CD4-positive, alpha-beta memory T cell (primary cell): Measurements from ENCODE around the gene PREPL. TPM values are rescaled to one million over a fixed set of nuclear protein-coding genes. Genes with fewer than 3 reads are reported as not detected.

ENCODE experiments used
- CTCF ChIA-PET: fragments of 350-600 bp; sonication (Branson Sonifier 250); formaldehyde crosslinking; loops from one replicate; lab custom pipeline; 2021; ENCODE audit warnings: inconsistent platforms; ENCODE audit not compliant: partially characterized antibody; lab: Charles Lee
- POLR2A ChIA-PET: fragments of 350-600 bp; sonication (Branson Sonifier 250); formaldehyde crosslinking; loops from one replicate; lab custom pipeline; 2021; ENCODE audit not compliant: partially characterized antibody; lab: Charles Lee
- DNase-seq, 5 donors: peaks; one replicate each; pipeline versions ENCODE4 v3.0.0 to v3.0.0-alpha.2; 2020 to 2022; ENCODE audit warnings: mixed read lengths in 1 of 5
- H3K27ac ChIP-seq: one replicate; pipeline ENCODE4 v1.7.0; 2013; ENCODE audit warnings: low read depth, low read length
- H3K27me3 ChIP-seq: 2 replicates; pipeline ENCODE4 v1.7.0; 2013; ENCODE audit warnings: mild to moderate bottlenecking, low read length, moderate library complexity; ENCODE audit not compliant: insufficient read depth
- H3K36me3 ChIP-seq: 2 replicates; pipeline ENCODE4 v1.7.0; 2013; ENCODE audit warnings: mild to moderate bottlenecking, low read length, moderate library complexity; ENCODE audit not compliant: insufficient read depth
- H3K4me1 ChIP-seq: 2 replicates; pipeline ENCODE4 v1.7.0; 2013; ENCODE audit warnings: mild to moderate bottlenecking, low read length, moderate library complexity; ENCODE audit not compliant: insufficient read depth
- H3K4me3 ChIP-seq, 2 donors: one replicate each; pipeline ENCODE4 v1.7.0; 2013; ENCODE audit warnings: low read length in 2 of 2, mild to moderate bottlenecking in 1 of 2
- H3K9me3 ChIP-seq, 2 donors: one replicate each; pipeline ENCODE4 v1.7.0; 2013; ENCODE audit warnings: low read length in 2 of 2, control low read depth in 1 of 2; ENCODE audit not compliant: control insufficient read depth in 1 of 2
- H3K27ac Mint-ChIP-seq, 7 donors: one replicate each; pipeline ENCODE4 v1.8.0; 2020 to 2021; ENCODE audit warnings: mixed read lengths in 7 of 7, mild to moderate bottlenecking in 6 of 7, inconsistent platforms in 3 of 7, moderate library complexity in 3 of 7
- H3K27me3 Mint-ChIP-seq, 2 donors: one replicate each; pipeline ENCODE4 v1.8.0; 2020 to 2021; ENCODE audit warnings: mixed read lengths in 2 of 2
- H3K36me3 Mint-ChIP-seq, 2 donors: one replicate each; pipeline ENCODE4 v1.8.0; 2020 to 2021; ENCODE audit warnings: mixed read lengths in 2 of 2, inconsistent platforms in 1 of 2, mild to moderate bottlenecking in 1 of 2
- H3K4me1 Mint-ChIP-seq, 4 donors: one replicate each; pipeline ENCODE4 v1.8.0; 2020 to 2021; ENCODE audit warnings: mixed read lengths in 4 of 4, mild to moderate bottlenecking in 1 of 4
- H3K4me3 Mint-ChIP-seq, 8 donors: one replicate each; pipeline ENCODE4 v1.8.0; 2020 to 2021; ENCODE audit warnings: mixed read lengths in 8 of 8, mild to moderate bottlenecking in 7 of 8, moderate library complexity in 6 of 8, inconsistent platforms in 3 of 8
- H3K9me3 Mint-ChIP-seq, 8 donors: one replicate each; pipeline ENCODE4 v1.8.0; 2020 to 2021; ENCODE audit warnings: mixed read lengths in 8 of 8, mild to moderate bottlenecking in 5 of 8, inconsistent platforms in 3 of 8, moderate library complexity in 1 of 8
- intact Hi-C: fragments of 100-400 bp; cut with micrococcal nuclease; formaldehyde crosslinking; loops from one replicate; pipeline ENCODE4 v1.15.1; 2023
- polyA plus RNA-seq, 2 donors: library from polyadenylated mRNA; unstranded; fragments of 300-500 nt; fragmentation: Illumina TruSeq; gene quantifications; one replicate each; pipeline ENCODE4 v1.2.3, GENCODE V29; 2021
- total RNA-seq, 2 experiments: library from RNA; stranded (reverse); gene quantifications; one replicate each; pipeline ENCODE4 v1.2.3, GENCODE V29; 2021

PREPL gene
- total and polyA plus RNA-seq, 4 experiments from 2014 or later: 19.6 to 42.8 (median 29.8) TPM

DNA sequence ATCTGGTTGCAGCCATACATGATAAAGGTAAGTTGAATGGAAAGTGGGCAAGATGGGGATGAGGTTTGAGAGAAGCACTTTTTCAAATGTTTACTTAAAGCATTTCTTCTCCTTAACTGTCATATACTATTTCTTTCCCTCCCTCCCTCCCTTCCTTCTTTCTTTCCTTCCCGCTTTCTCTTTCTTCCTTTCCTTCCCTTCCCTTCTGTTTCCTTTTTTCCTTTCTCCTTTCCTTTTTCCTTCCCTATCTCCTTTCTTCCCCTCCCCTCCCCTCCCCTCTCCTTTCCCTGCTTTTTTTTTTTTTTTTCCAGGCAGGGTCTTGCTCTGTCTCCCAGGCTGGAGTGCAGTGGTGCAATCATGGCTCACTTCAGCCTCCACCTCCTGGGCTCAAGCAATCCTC lies 80.4 kb downstream of the PREPL start:
- no peaks in the 10 kb centered on the region for H3K36me3 ChIP-seq
- Mint-ChIP-seq H3K36me3 (no peaks in the 10 kb centered on the region), H3K9me3 (no peaks in the 10 kb centered on the region), H3K27me3 (peaks cover 0 to 5% of the 10 kb centered on the region in 2 donors), H3K4me1 (no peaks in the 10 kb centered on the region), H3K27ac (no peak overlapping the region), H3K4me3 (no peak overlapping the region)
- no peaks in the 10 kb centered on the region for H3K9me3 ChIP-seq
- H3K4me1 ChIP-seq: no peaks in the 10 kb centered on the region
- H3K4me3 ChIP-seq: no peak overlapping the region
- no peak for DNase-seq
- intact Hi-C loops: no loop called here
- H3K27ac ChIP-seq: no peak overlapping the region
- ChIA-PET POLR2A (no interaction called here), CTCF (interaction anchor here (0.7 kb wide), 1 partner anchor 30 kb away, joined by 3 read pairs; no protein-coding TSS in a partner anchor)
- H3K27me3 ChIP-seq: no peaks in the 10 kb centered on the region

DNA sequence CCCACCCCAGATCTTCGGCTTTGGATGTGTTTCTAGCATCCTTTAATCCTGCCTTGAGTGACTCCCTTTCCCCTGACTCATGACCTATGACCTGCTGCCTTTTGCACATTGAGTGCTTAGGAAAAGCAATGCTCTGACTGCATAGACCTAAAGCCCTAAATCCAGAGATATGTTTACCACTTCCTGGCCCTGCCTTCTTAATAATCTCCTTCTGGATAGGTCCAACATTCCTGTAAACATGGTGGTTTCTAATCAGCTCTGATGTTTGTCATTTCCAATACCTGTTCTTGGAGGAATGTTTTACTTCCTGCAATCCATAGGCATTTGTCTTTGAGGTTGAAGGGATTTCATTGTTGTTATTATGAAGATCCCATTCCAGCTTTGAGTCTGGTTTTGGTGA lies 83.8 kb downstream of the PREPL start:
- CTCF ChIA-PET: interaction anchor here (1.0 kb wide), 1 partner anchor 202 kb away, joined by 3 read pairs; no protein-coding TSS in a partner anchor
- Mint-ChIP-seq H3K27ac (no peak overlapping the region), H3K36me3 (no peaks in the 10 kb centered on the region)

DNA sequence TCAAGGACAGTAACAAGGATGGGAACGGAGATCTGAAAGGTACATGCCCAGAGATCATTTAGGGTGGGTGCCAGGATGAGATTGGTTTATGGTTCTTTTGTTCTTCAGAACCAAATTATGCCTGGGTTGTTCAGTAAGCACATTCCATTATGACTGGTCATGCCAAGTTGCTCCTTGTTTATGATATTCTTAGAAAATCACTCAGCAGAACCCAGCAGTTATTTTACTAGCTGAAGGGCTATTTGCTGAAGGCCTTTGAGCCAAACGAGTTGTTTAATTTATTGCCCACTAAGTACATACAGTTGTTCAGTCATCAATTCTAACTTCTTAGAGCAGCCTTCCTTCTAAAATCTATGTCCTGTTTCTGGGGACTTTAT lies 85.4 kb downstream of the PREPL start:
- ChIA-PET CTCF (no interaction called here), POLR2A (no interaction called here)
- Histone ChIP-seq H3K27ac (no peak overlapping the region), H3K27me3 (no peaks in the 10 kb centered on the region), H3K36me3 (no peaks in the 10 kb centered on the region), H3K4me1 (no peaks in the 10 kb centered on the region), H3K9me3 (no peaks in the 10 kb centered on the region), H3K4me3 (no peak overlapping the region)
- intact Hi-C loops: no loop called here
- Mint-ChIP-seq H3K27ac (no peak overlapping the region), H3K4me3 (no peak overlapping the region), H3K4me1 (peaks cover 0 to 4% (median 0%) of the 10 kb centered on the region in 4 donors), H3K36me3 (no peaks in the 10 kb centered on the region), H3K27me3 (peaks cover 0 to 4% of the 10 kb centered on the region in 2 donors), H3K9me3 (no peaks in the 10 kb centered on the region)
- no peak for DNase-seq

More for the DNA sequence above, 83.8 kb downstream of the PREPL start:
- intact Hi-C loops: no loop called here
- H3K27me3 Mint-ChIP-seq: peaks cover 0 to 3% of the 10 kb centered on the region in 2 donors
- POLR2A ChIA-PET: no interaction called here
- no peaks in the 10 kb centered on the region for H3K27me3 ChIP-seq
- H3K4me3 Mint-ChIP-seq: no peak overlapping the region
- no peaks in the 10 kb centered on the region for H3K9me3 ChIP-seq
- peaks cover 0 to 4% (median 0%) of the 10 kb centered on the region in 4 donors for H3K4me1 Mint-ChIP-seq
- H3K9me3 Mint-ChIP-seq: no peaks in the 10 kb centered on the region
- H3K4me1 ChIP-seq: no peaks in the 10 kb centered on the region
- DNase-seq: no peak
- no peak overlapping the region for H3K4me3 ChIP-seq
- no peaks in the 10 kb centered on the region for H3K36me3 ChIP-seq
- H3K27ac ChIP-seq: no peak overlapping the region

DNA sequence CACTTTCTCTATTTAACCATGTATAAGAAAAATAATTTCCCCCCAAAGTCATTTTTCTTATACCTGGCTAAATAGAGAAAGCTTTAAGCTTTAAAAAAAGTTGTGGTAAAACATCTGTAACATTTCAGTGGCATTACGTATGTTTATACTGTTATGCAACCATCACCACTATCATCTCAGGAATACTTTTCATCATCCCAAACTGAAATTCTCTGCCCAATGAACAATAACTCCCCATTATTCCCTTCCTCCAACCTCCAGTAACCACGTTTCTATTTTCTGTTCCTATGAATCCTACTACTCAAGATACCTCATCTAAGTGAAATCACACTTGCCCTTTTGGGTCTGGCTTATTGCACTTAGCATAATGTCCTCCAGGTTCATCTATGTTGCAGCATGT lies 87.7 kb downstream of the PREPL start:
- intact Hi-C loops: no loop called here
- Histone ChIP-seq H3K9me3 (no peaks in the 10 kb centered on the region), H3K27ac (no peak overlapping the region), H3K36me3 (no peaks in the 10 kb centered on the region), H3K4me1 (no peaks in the 10 kb centered on the region), H3K4me3 (no peak overlapping the region), H3K27me3 (no peaks in the 10 kb centered on the region)
- H3K36me3 Mint-ChIP-seq: no peaks in the 10 kb centered on the region
- peaks cover 0 to 3% (median 0%) of the 10 kb centered on the region in 8 donors for H3K9me3 Mint-ChIP-seq
- H3K4me3 Mint-ChIP-seq: no peak overlapping the region
- peak overlapping the region in 1 of 7 donors; percentile 26 for H3K27ac Mint-ChIP-seq
- CTCF ChIA-PET: interaction anchor here (0.7 kb wide), 1 partner anchor 10 kb away, joined by 3 read pairs; no protein-coding TSS in a partner anchor
- POLR2A ChIA-PET: no interaction called here
- peaks cover 0 to 2% of the 10 kb centered on the region in 2 donors for H3K27me3 Mint-ChIP-seq
- no peak for DNase-seq
- peaks cover 0 to 6% (median 0%) of the 10 kb centered on the region in 4 donors for H3K4me1 Mint-ChIP-seq

DNA sequence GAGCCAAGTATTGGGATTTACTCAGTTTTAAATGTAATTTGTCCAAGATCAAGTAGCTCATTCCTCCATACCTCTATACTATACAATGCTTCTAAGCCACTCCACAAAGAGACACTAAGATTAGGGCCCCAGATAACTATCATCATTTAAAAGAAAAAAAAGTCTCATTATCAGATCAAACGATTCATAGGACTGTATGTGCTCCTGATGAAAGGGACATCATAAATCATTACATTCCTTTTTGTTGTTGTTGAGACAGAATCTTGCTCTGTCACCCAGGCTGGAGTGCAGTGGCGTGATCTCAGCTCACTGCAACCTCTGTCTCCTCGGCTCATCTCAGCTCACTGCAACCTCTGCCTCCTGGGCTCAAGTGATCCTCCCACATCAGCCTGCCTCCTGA lies 88.2 kb downstream of the PREPL start:
- Mint-ChIP-seq H3K4me1 (peaks cover 0 to 6% (median 0%) of the 10 kb centered on the region in 4 donors), H3K27ac (no peak overlapping the region), H3K4me3 (no peak overlapping the region), H3K36me3 (no peaks in the 10 kb centered on the region), H3K27me3 (peaks cover 0 to 2% of the 10 kb centered on the region in 2 donors), H3K9me3 (peaks cover 0 to 3% (median 0%) of the 10 kb centered on the region in 8 donors)
- Histone ChIP-seq H3K4me3 (no peak overlapping the region), H3K9me3 (no peaks in the 10 kb centered on the region), H3K36me3 (no peaks in the 10 kb centered on the region), H3K27ac (no peak overlapping the region), H3K27me3 (no peaks in the 10 kb centered on the region), H3K4me1 (no peaks in the 10 kb centered on the region)
- ChIA-PET CTCF (no interaction called here), POLR2A (no interaction called here)
- no peak for DNase-seq
- intact Hi-C loops: no loop called here

DNA sequence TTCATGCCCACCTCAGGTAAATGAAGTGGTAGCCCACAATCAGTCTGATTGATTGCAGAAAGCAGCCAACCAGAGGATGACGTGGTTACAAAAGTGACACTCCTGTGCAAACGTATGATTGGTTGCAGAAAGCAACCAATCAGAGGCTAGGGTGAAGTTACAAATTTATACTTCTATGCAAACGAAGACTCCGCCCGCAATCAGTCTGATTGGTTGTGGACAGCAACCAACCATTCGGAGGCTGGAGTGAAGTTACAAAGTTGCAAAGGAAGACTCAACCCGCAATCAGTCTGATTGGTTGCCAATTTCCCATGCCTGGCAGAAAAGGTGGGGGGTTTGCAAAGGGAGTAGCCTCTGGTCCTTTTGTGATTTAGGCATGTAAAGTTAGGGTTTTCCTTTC lies 90.0 kb downstream of the PREPL start:
- POLR2A ChIA-PET: no interaction called here
- intact Hi-C loops: no loop called here
- Mint-ChIP-seq H3K36me3 (no peaks in the 10 kb centered on the region), H3K27ac (no peak overlapping the region), H3K27me3 (peaks cover 0 to 2% of the 10 kb centered on the region in 2 donors), H3K4me3 (no peak overlapping the region), H3K4me1 (peaks cover 0 to 6% (median 0%) of the 10 kb centered on the region in 4 donors), H3K9me3 (peaks cover 0 to 3% (median 0%) of the 10 kb centered on the region in 8 donors)
- CTCF ChIA-PET: interaction anchor here (1.1 kb wide), 1 partner anchor 27 kb away, joined by 3 read pairs; no protein-coding TSS in a partner anchor
- no peaks in the 10 kb centered on the region for H3K36me3 ChIP-seq
- H3K27me3 ChIP-seq: no peaks in the 10 kb centered on the region
- H3K9me3 ChIP-seq: no peaks in the 10 kb centered on the region
- H3K4me1 ChIP-seq: no peaks in the 10 kb centered on the region
- DNase-seq: no peak
- no peak overlapping the region for H3K27ac ChIP-seq
- H3K4me3 ChIP-seq: no peak overlapping the region

DNA sequence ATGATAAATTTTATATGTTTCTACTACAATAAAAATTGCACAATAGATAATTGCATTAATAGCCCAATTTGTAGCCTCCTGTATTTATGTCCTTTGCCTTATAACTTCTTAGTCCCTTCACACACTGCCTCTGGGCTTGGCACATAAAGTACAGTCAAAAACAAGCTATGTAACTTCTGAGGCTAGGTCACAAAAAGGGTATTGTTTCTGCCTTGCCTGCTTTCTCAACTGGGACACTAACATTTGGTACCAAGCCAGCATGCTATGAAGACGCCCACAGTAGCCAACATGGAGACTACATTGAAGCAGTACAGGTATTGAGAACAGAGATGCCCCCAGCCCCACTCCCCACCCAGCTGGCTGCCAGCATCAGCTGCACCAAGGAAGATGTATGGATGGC lies 91.5 kb downstream of the PREPL start:
- H3K27ac Mint-ChIP-seq: no peak overlapping the region
- H3K27me3 Mint-ChIP-seq: peaks cover 0 to 2% of the 10 kb centered on the region in 2 donors
- Histone ChIP-seq H3K4me3 (no peak overlapping the region), H3K4me1 (no peaks in the 10 kb centered on the region), H3K27ac (no peak overlapping the region), H3K36me3 (no peaks in the 10 kb centered on the region), H3K9me3 (no peaks in the 10 kb centered on the region), H3K27me3 (no peaks in the 10 kb centered on the region)
- peaks cover 0 to 6% (median 0%) of the 10 kb centered on the region in 4 donors for H3K4me1 Mint-ChIP-seq
- no peak overlapping the region for H3K4me3 Mint-ChIP-seq
- CTCF ChIA-PET: no interaction called here
- POLR2A ChIA-PET: no interaction called here
- H3K9me3 Mint-ChIP-seq: peaks cover 0 to 3% (median 0%) of the 10 kb centered on the region in 8 donors
- no peak for DNase-seq
- H3K36me3 Mint-ChIP-seq: no peaks in the 10 kb centered on the region
- intact Hi-C loops: no loop called here
